ENCODE results near the gene RPL32. TPM values are rescaled to one million over a fixed set of nuclear protein-coding genes. Genes with fewer than 3 reads are reported as not detected.

RPL32 gene
- total RNA-seq, 1 experiment from 2014 or later = 1,853 TPM

- no peak for TF ChIP-seq EZH2phosphoT487 (IDR thresholded peaks at IDR 0.05; ENCODE audit: borderline replicate concordance)
- no peak for TF ChIP-seq JUND (IDR thresholded peaks at IDR 0.05)
- TF ChIP-seq EGR1 (IDR thresholded peaks at IDR 0.05; ENCODE audit: low read depth) = no peak
- no peak for TF ChIP-seq ELF1 (IDR thresholded peaks at IDR 0.05; ENCODE audit: borderline replicate concordance, low read depth)
- no peak for TF ChIP-seq REST (IDR thresholded peaks at IDR 0.05; ENCODE audit: low read depth)
- TF ChIP-seq RAD21 (IDR thresholded peaks at IDR 0.05; ENCODE audit: low read depth) = no peak
- no peak for TF ChIP-seq SP1 (IDR thresholded peaks at IDR 0.05; ENCODE audit: low read depth)
- no peak for TF ChIP-seq CBX3 (IDR thresholded peaks at IDR 0.05; ENCODE audit: low read depth)
- no peak for TF ChIP-seq ZBTB33 (IDR thresholded peaks at IDR 0.05; ENCODE audit: extremely low read depth, insufficient replicate concordance, low read length)
- TF ChIP-seq EZH2 (IDR thresholded peaks at IDR 0.05) = no peak
- no peak for TF ChIP-seq CTCF (IDR thresholded peaks at IDR 0.05 in 2 of 3, conservative IDR thresholded peaks at IDR 0.05 in 1 of 3; ENCODE audit: borderline replicate concordance in 1 of 3, insufficient read depth in 1 of 3, low read depth in 2 of 3, low read length in 2 of 3)
- TF ChIP-seq ATF3 (IDR thresholded peaks at IDR 0.05) = no peak
- no peak for TF ChIP-seq TCF7L2 (IDR thresholded peaks at IDR 0.05; ENCODE audit: borderline replicate concordance, extremely low read depth, insufficient read depth, insufficient read length)
- no peak for TF ChIP-seq FOSL1 (IDR thresholded peaks at IDR 0.05; ENCODE audit: low read depth)
- no peak for TF ChIP-seq POLR2A (IDR thresholded peaks at IDR 0.05; ENCODE audit: borderline replicate concordance, extremely low read depth, insufficient read depth, insufficient read length)
- TF ChIP-seq SIN3A (IDR thresholded peaks at IDR 0.05; ENCODE audit: low read depth) = no peak
- TF ChIP-seq CEBPB (IDR thresholded peaks at IDR 0.05; ENCODE audit: low read depth) = no peak
- TF ChIP-seq POLR2AphosphoS5 (IDR thresholded peaks at IDR 0.05; ENCODE audit: low read depth, low read length) = no peak
- ATAC-seq = no peak
- intact Hi-C loops (cut with micrococcal nuclease) = no loop called here
These were observed 56.3 kb downstream of the RPL32 start for GRCh38 chr3:12785096-12785495.

More at GRCh38 chr3:12785096-12785495, 56.3 kb downstream of the RPL32 start:
- Histone ChIP-seq H3K27ac (ENCODE audit: low read depth, low read length) (no peak overlapping the region), H3K4me2 (ENCODE audit: low read length) (no peak overlapping the region), H3K27me3 (ENCODE audit: insufficient read depth, low read length) (no peaks in the 10 kb centered on the region), H3K4me3 (replicated peaks in 1 of 2; ENCODE audit: low read depth in 1 of 2, low read length in 2 of 2) (no peak overlapping the region), H3K36me3 (ENCODE audit: control insufficient read depth in 1 of 2, insufficient read depth in 2 of 2, low read length in 2 of 2) (no peaks in the 10 kb centered on the region), H2AFZ (ENCODE audit: low read depth, low read length, poor library complexity, severe bottlenecking) (no peak overlapping the region), H3K9me3 (ENCODE audit: control insufficient read depth in 1 of 2, insufficient read depth in 1 of 2, low read depth in 1 of 2, low read length in 2 of 2) (no peaks in the 10 kb centered on the region), H3K4me1 (ENCODE audit: control insufficient read depth in 1 of 2, insufficient read depth in 2 of 2, low read length in 2 of 2) (no peaks in the 10 kb centered on the region), H3K79me2 (ENCODE audit: insufficient read depth, low read length) (no peaks in the 10 kb centered on the region), H4K20me1 (ENCODE audit: insufficient read depth) (no peaks in the 10 kb centered on the region), H3K9ac (ENCODE audit: low read length) (no peak overlapping the region), H3K9me2 (ENCODE audit: insufficient read depth) (no peaks in the 10 kb centered on the region)
- POLR2A ChIA-PET = no interaction called here
- CTCF ChIA-PET = no interaction called here
- no peak for DNase-seq (ENCODE audit: low read depth, low spot score)
- RAD21 ChIA-PET (ENCODE audit: low non-redundant PET in 1 of 2, low total read pairs in 2 of 2, uncharacterized antibody in 2 of 2, unreplicated experiment in 2 of 2) = no interaction called here
- BruUV-seq (replicated peaks) = no TSS peak
